ENCODE measurements around the gene ROR2.

- no peak for TF ChIP-seq CTCF (IDR thresholded peaks at IDR 0.05)
- no peak for TF ChIP-seq POLR2AphosphoS5 (IDR thresholded peaks at IDR 0.05)
Measured at GRCh38 chr9:91640428-91640827, 309.6 kb downstream of the ROR2 start.
